AG08396 (cell line): Measurements from ENCODE around the gene CDADC1.

Source experiments
- DNase-seq: peaks from one replicate; pipeline ENCODE4 v3.0.0; 2012; ENCODE audit warnings: low spot score, mixed read lengths

Gene CDADC1

GRCh38 chr13:49295244-49295643 is 47.5 kb downstream of the CDADC1 start:
- no peak for DNase-seq

GRCh38 chr13:49296659-49297058 is 48.9 kb downstream of the CDADC1 start:
- DNase-seq: no peak

GRCh38 chr13:49297338-49297737 is 49.6 kb downstream of the CDADC1 start:
- DNase-seq: no peak

DNA sequence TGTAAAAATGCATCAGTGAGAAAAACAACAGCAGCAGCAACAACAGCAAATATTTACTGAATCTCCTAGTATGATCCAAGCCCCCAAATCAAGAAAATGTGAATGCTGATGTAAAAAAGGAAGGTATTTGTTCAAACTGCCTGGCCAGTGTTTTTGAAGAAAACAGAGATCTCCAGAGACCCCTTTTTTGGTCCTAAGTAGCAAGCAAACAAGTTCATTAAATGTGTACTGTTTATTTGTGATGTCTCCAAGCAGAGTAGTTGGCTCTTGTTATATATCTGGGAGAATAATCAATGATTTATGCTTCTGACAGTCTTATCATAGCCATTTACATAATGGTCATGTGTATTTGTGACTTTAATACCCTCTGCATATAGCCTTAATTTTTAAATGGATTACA is 50.7 kb downstream of the CDADC1 start:
- no peak for DNase-seq

- no peak for DNase-seq
These were observed 51.3 kb downstream of the CDADC1 start for GRCh38 chr13:49298903-49299605.

- DNase-seq: no peak
These were observed 52.6 kb downstream of the CDADC1 start for GRCh38 chr13:49300276-49300675.

GRCh38 chr13:49300739-49301589 is 53.2 kb downstream of the CDADC1 start:
- DNase-seq: peak; percentile 71

- DNase-seq: no peak
These were observed 54.5 kb downstream of the CDADC1 start for GRCh38 chr13:49302222-49302621.

DNA sequence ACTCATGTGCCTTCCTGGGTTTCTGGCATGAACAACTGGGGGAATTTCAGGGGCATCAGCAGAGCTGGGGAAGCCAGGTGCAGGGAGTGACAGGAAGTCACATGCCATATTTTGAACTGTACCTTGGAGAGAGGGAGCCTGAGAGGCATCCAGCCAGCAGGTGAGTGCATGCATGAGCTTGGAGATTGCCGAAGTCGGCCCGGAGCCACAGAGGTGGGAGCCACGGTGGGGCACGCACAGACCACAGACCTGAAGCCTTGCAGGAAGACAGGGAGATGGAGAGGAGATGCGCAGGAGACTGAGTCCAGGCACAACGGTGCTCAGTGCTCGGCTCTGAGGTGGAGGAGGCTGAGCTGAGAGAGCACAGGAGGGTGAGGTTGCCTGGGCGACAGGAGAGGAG is 55.1 kb downstream of the CDADC1 start:
- no peak for DNase-seq

DNA sequence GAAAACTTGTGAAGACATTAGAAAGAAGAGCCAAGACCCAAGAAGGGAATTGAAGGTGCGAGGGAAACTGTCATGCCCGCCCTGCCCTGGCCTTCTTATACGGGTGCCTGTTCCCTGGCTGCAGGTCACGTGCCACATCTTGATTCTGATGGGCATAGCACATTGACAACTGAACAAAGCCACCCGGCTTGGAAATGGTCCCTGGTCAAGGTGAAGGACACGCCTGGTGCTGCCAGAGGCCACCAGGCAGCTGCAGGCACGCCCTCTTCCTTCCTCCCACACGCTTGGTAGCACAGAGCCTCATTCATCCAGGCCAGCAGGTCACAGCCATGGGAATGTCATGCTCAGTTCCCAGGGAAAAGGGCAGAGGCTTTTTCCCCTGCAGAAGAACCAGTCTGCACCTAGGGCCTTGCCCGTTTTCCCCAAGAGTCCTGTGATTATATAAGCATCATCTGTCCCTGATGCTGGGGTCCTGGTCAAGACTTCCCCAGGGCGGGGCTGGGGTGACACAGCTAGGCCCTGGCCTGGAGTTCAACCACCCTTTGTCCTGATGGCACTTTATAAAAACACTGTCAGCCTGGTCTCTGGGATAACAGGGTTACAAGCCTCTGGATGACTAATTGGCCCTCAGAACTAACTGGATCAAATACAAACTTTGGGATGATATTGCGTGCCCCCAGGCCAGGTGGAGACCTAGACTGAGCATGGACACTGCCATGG is 56.0 kb downstream of the CDADC1 start:
- no peak for DNase-seq

DNA sequence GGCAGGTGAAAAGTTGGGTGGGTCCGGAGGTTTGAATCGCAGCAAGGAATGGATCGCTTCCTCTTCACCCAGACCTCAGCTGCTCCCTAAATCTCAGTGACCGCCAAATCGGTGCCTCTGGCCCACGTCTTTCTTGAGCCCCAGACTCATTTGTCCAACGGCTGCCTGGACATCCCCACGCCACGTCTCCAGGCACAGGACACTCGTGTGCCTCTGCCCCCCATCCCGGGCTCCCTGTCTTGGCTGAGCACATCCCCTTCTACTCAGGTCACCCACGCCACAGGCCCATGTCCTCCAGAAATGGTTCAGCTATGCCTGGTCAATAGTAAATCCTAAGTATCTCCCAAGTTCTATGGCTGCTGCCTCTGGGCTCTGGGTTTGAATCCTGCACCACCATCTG is 56.6 kb downstream of the CDADC1 start:
- DNase-seq: no peak

DNA sequence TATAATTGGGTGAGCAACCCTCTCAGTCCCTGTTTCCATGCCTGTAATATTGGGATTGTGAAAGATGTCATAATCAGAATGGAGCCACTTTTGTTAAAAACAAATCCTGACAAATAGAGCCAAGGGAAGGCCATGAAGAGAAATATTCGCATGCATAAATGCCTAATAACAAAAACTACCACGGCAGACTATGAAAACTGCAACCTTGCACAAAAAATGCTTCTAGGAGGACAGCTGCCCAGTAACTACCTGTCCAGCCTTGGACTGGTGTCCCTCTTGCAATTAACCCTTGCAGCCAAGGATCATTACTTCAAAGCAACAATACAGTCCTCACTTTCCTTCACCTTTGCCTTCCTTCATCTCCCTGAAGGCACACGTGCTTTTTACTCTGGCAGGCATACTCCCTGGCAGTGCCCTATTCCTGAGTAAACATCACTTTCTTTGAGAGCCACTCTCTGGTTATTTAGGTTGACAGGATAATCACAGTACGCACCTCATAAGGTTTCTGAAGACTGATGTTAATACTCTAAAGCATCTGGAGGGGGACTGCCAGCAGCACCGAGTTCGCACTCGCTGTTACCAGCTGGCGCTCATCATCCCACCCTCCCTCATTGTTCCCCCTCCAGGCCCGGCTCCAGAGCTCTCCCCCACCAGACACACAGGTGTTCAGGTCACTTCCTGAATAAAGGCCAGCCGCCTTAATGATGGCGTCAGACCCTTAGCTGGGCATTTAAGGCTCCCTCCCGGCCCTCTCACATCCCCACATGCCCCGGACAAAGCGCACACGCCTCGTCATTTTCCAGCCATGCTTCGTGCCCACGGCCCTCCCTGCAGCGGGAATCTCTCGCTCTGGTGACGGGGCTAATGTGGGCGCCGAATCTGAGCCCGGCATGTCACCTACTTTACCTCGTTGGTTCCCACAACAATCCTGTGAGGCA is 57.3 kb downstream of the CDADC1 start:
- DNase-seq: no peak

DNA sequence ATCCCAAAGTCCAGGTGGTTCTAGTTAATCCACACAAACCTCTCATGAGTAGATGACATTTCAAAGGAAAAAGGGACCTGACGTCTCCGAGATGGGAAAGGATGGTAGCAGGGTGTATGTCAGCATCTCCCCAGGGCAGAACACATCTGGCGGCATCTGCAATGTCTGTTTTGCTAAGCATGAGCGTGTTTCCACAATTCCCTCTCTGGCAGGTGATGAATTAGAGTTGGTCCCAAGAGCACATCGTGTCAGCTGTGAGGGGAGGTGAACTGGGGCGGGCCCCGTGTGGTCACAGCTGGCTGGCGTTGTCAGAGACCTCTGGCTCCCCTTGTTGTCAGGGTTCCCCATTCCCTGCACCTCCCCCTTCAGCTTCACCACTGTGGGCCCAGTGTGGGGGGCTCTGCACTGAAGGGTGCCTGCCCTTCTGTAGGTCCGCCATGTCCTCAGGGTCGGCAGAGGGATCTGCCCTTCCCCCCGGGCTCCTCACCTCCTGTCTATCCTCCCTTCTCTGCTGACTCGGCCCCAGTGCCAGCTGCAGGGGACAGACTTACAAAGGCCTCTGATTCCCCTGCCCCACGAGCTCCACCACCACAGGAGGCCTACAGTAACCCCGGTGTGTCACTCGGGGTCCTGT is 58.2 kb downstream of the CDADC1 start:
- DNase-seq: no peak

GRCh38 chr13:49307365-49307764 is 59.6 kb downstream of the CDADC1 start:
- no peak for DNase-seq

- DNase-seq: peak; percentile 47
These were observed 60.6 kb downstream of the CDADC1 start for GRCh38 chr13:49308097-49308875.

GRCh38 chr13:49308921-49309408 is 61.2 kb downstream of the CDADC1 start:
- DNase-seq: peak; percentile 24

GRCh38 chr13:49310251-49310650 is 62.5 kb downstream of the CDADC1 start:
- DNase-seq: no peak

DNA sequence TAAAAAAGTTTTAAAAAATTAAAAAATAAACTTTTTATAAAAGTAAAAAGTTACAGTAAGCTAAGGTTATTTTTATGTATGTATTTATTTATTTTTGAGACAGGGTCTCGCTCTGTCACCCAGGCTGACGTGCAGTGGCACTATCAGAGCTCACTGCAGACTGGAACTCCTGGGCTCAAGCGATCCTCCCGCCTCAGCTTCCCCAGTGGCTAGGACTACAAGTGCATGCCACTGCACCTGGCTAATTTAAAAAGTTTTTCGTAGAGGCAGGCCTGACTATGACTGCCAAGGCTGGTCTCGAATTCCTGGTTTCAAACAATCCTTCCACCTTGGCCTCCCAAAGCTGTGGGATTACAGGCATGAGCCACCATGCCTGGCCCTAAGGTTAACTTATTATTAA is 64.1 kb downstream of the CDADC1 start:
- DNase-seq: no peak

DNA sequence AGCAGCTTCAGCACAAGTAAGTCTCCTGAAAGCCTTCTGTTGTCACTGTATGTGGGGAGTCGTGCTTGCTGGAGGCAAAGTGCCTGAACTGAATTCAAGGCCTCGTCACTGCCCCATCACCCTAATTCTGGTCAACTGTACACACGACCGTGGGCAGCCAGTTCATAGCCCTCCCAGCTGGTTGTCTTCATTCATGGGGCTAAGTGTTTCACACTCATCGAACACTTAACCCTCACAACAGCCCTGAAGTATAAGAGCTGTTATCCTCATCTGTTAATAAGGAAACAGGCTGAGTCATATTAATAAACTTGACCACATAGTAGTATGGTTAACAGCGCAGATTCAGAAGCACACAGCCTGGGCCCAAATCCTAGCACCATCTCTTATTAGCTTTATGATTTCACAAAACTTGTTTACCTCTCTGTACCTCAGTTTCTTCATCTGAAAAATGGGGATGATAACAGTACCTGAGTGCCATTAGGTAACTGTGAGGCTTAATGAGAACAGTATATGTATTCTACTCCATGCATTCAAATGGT is 66.7 kb downstream of the CDADC1 start:
- no peak for DNase-seq

DNA sequence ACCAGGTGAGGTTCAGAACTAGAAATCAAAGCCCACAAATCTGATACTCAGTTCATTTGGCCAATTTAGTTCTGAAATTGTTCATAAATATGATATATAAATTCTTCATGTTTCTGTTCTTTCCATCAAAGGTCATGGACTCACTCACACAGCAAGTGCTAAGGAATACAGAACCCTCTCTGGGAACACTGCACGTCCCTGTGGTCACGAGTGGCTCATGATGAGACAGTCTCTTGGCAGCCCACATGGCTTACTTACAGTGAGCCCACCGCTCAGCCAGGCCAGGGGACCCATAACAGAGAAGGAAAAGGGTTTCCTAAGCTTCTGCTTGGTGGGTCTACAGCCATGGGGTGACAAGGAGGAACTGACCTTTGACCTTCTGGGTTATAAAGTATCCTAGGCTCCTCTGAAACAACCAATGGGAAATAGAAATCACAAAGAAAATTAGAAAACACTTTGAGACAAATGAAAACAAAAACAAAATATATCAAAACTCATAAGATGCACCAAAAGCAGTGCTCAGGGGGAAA is 67.4 kb downstream of the CDADC1 start:
- DNase-seq: no peak
